ENCODE measurements around the gene DPYSL5.
A peak's percentile ranks its signal among the peaks of the same experiment; 100 is the strongest.

Gene DPYSL5

DNA sequence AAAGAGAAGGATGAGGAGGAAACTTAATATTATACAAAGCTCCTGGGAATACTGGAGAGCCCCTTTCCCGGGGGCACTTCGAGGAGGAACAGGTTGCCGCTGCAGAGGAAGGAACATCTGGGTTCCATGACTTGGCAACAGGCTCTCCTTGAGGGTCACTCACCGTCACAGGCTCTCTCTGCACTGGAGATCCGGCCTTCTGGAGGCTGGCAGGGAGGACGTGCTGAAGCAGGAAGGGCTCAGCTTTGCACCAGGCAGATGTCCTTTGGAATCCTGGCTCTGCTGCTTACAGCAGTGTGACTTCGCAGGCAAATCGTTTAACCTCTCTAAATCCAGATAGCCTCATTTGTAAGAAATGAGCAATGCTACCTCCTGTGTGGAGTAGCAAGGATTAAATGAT is 2.9 kb upstream of the DPYSL5 start:
- no peak for DNase-seq (ENCODE audit: low read depth in 2 of 2)

GRCh38 chr2:26846334-26847306 is 1.3 kb upstream of the DPYSL5 start:
- peak in 1 of 2 donors; percentile 21 for DNase-seq (ENCODE audit: low read depth in 2 of 2)

DNA sequence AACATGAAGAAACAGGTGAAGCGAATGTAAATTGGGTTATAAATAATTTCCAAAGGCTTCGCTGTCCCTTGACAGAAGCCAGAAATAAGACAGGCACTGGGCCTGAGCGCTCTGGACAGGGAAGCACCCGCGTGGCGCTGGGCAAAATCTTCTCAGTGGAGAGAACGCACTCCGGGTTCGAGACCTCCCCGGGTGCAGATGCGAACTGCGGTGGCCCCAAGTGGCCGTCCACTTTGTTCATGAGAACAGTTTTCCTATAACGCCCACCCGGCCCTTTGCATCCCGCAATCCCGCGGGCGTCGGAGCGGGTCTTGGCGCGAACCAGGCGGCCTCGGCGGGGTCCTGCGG is 651 bp upstream of the DPYSL5 start:
- DNase-seq (ENCODE audit: low read depth in 2 of 2) = no peak

GRCh38 chr2:26848336-26849055 is 564 bp downstream of the DPYSL5 start:
- DNase-seq (ENCODE audit: low read depth in 2 of 2) = no peak

GRCh38 chr2:26849056-26849999 is 1.4 kb downstream of the DPYSL5 start:
- no peak for DNase-seq (ENCODE audit: low read depth in 2 of 2)

DNA sequence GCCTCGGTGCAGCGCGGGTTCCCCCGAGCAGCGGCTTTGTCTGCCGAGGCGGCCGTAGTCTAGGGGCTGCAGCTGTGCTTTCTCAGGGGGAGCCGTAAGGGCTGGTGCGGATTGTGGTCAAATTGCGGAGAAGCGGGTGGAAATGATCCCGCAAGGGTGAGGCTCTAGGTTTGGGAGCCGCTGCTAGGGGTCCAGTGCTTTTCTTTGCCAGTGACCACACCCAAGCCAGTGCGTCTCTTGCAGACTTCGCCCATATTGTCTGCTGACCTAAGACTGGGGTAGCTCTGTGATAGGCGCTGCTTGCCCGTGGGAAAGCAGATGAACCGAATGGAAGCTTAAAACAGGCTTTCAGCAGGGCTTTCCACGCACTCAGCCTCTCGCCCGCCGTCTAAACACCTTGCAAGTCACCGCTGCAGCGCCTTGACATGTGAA is 2.1 kb downstream of the DPYSL5 start:
- no peak for DNase-seq (ENCODE audit: low read depth in 2 of 2)

- no peak for DNase-seq (ENCODE audit: low read depth in 2 of 2)
Observed at GRCh38 chr2:26850505-26850904, 2.6 kb downstream of the DPYSL5 start.

DNA sequence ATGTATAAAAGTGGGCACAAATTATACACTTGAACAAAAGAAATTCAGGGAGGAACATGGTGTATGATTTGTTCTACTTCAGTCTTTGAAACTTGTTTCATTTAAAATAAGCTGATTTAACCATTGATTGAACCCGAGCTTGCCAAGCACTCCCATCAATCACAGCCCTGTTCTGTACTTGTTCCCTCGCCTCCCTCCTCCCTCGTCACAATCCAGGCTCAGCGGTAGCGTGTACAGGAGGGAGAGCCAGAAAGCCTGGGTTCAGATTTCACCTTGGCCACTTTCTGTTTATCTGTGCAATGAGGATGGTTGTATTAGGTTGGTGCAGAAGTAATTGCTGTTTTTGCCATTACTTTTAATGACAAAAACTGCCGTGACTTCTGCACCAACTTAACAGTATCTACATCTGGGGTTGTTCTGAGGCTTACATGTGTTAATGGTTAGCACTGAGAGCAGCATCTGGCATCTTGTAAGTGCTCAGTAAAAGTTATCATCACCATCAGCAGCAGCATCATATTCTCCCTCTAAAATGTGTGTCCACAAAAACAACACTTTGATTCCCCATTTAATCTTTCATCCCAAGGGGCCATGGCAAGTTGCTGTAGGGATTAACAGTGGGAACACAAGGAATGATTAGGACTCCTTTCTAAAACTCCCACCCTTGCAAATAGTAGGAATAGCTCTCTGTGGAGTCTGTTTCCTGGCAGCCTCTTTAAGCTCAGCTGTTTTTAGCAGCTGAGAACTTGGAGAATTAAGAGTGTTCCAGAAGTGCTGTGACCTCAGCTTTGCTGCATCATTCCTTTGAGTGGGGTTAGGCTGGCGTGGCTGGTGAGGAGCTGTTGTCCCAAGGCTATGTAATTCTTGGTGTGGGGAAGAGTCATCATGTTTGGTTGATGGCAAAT is 4.7 kb downstream of the DPYSL5 start:
- no peak for DNase-seq (ENCODE audit: low read depth in 2 of 2)

DNA sequence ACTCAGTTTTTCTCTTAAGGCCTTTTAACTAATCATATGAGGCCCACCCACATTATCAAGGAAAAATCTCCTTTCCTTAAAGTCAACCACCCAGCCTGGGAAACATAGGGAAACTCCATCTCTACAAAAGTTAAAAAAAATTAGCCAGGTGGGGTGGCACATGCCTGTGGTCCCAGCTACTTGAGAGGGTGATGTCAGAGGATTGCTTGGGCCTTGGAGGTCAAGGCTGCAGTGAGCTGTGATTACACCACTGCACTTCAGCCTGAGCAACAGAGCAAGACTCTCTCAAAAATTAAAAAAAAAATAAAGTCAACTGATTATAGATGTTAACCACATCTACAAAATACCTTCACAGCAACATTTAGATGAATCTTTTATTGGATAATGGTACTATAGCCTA is 5.8 kb downstream of the DPYSL5 start:
- no peak for DNase-seq (ENCODE audit: low read depth in 2 of 2)

DNA sequence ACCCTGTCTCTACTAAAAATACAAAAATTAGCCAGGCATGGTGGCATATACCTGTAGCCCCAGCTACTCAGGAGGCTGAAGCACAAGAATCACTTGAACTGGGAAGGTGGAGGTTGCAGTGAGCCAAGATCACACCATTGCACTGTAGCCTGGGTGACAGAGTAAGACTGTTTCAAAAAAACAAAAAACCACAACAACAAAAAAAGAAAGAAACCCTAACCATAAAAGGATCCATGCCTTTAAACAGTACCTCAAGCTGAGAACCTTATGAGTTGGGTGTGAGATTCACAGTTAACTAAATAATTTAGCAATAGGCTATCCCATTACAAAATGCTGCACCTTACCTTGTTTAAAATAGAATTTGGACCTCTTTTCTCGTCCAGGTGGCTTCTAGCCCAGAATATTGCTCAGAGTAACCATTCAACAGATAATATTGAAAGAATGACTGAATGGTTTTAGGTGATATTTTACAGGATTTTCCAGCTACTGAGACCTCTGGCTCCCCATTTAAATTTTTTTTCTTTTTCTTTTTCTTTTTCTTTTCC is 6.4 kb downstream of the DPYSL5 start:
- no peak for DNase-seq (ENCODE audit: low read depth in 2 of 2)

DNA sequence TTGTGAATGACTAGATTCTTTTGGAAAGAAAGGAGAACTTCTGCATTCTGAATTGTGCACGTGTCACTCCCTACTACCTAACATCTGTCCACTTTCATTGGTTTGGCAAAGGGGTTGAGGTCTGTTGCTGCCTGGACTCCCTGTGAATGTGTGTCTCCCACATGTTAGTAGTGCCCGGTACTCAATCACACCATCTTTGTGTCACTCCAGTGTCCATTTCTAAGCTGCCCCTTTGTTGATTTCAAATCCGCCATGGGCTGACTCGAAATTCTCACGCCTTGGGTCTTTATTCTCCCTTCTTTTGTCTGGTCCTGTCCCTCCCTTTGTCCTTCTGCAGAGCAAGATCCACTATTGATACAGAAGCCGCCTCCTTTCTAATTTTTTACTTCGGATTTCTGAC is 7.5 kb downstream of the DPYSL5 start:
- DNase-seq (ENCODE audit: low read depth in 2 of 2) = no peak

DNA sequence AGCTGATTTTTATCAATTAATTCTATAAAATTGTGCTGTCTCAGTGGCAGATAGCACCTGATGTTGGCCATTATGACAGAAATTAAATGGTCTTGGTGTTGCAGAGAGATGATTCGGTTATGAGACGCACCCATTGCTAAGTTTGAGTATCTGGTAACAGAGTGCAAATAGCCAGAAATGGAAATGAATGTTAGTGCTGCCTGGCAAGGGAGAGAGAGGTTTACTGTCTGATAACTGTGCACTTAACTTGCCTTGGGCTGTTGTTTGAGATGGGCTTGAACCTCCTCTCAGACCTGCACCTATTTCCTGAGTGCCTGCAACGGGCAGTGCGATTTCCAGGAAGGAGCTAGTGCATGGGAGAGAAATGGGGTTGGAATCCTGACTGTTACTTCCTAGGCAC is 11.7 kb downstream of the DPYSL5 start:
- DNase-seq (ENCODE audit: low read depth in 2 of 2) = no peak

- no peak for DNase-seq (ENCODE audit: low read depth in 2 of 2)
Observed at GRCh38 chr2:26860211-26860850, 12.4 kb downstream of the DPYSL5 start.

DNA sequence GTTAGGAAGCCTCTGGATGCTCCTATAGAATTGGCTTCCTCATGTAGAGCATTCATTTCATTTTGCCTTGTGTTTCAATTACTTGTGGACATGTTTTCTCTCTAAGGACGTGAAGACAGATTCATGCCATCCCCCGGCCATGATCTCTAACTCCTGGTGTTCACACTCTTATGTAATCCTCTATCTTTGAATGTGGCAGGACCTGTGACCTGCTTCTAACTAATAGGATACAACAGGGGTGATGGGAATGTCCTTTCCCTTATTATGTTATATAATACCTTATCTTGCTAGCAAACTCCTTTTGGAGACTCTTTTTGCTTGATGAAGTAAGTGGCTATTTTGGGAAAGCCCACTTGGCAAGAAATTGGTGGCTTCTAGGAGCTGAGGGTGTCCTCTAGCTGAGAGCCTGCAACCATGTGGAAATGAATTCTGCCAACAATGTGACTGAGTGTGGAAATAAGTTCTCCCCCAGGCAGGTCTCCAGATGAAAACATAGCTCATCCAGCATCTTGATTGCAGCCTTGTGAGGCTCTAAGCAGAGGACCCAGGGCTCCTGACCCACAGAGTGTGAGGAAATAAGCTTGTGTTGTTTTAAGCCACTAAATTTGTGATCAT is 13.8 kb downstream of the DPYSL5 start:
- DNase-seq (ENCODE audit: low read depth in 2 of 2) = no peak

GRCh38 chr2:26864226-26864625 is 16.3 kb downstream of the DPYSL5 start:
- DNase-seq (ENCODE audit: low read depth in 2 of 2) = no peak

- no peak for DNase-seq (ENCODE audit: low read depth in 2 of 2)
Observed at GRCh38 chr2:26864646-26865045, 16.7 kb downstream of the DPYSL5 start.

DNA sequence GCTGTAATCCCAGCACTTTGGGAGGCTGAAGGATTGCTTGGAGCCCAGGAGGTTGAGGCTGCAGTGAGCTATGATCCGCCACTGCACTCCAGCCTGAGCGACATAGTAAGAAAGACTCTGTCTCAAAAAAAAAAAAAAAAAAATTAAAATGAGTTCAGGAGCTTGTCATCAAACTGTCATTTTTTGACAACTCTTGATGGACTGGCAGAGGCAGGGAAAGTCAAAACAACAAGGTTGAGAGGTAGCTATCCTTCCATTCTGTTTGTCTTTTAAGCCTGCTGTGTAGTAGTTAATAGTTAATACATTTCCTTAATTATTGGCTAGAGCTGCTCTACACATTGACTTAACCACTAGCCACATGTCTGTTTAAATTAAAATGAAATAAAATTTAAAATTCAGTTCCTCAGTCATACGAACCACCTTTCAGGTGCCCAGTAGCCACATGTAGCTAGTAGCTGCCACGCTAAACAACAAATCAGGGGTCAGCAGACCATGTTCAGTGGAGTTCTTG is 22.7 kb downstream of the DPYSL5 start:
- no peak for DNase-seq (ENCODE audit: low read depth in 2 of 2)

DNA sequence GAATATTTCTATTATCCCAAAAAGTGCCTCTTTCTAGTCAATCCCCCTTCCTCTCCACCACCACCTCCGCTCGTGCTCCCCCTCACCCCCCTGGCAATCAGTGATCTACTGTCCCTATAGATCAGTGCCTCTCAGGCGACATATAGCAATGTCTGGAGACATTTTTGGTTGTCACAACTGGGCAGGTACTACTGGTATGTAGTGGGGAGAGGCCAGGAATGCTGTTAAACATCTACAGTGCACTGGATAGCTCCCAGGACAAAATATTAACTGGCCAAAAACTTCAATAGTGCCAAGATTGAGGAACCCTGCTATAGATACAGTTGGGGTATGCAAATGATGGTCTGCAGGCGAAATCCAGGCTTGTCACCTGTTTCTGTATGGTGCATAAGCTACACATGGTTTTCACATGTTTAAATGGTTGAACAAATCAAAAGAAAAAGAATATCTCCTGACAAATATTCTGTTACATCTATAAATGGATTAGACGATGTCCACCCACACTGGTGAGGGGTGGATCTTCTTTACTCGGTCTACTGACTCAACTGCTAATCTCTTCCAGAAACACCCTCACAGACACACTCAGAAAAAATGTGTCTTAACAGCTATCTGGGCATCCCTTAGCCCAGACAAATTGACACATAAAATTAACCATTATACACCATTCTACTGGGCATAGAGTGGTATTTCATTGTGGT is 25.5 kb downstream of the DPYSL5 start:
- no peak for DNase-seq (ENCODE audit: low read depth in 2 of 2)

- no peak for DNase-seq (ENCODE audit: low read depth in 2 of 2)
Observed at GRCh38 chr2:26874514-26874913, 26.6 kb downstream of the DPYSL5 start.

Measured in stimulated activated CD8-positive, alpha-beta memory T cell treated with anti-CD3 and anti-CD28 coated beads, Interleukin-7, amount 100 ng/mL, for 1 hour (primary cell).